Measurements from ENCODE around the gene TNFSF10.
"Not testable (repeated sequence)": the region's sequence is repeated elsewhere in the genome, so short reads cannot be mapped to it uniquely, and the experiment has no call there.

TNFSF10 gene

DNA sequence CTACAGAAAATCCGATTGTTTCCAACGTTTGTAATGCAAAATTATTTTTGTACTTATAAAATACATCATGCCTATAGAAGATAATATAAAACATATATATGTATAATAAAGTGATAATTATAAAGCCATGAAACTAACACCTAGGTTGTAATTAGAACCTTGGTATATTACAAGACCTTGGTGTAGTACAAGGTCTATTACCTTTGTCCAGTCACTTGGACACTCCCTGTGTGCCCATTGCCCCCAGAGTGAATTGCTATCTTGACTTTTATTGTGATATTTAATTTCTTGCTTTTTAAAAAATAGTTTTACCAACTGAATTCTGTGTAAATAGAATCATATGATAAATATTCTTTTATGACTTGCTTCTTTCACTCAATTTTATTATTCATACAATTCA, 20.7 kb upstream of the TNFSF10 start:
- DNase-seq, result no peak

DNA sequence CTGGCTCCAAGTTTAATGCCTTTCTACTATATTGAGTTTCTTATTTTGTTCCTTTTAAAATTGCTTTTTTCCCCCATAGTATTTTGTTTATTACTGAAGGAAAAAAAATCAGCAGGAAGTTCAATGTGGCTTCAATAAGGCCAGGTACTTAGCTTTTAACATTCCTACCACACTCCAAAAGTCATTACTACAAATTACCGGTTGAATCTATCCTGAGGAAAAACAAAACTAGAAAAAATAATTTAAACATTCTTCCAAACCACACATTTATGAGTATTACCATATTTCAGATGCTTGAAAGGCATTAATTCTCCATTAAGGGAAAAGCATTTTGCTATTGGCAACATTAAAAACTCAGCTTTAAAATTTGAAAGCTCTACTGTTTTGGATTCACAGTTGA, 20.2 kb upstream of the TNFSF10 start:
- DNase-seq, result no peak

- no peak for DNase-seq
These were observed 19.8 kb upstream of the TNFSF10 start for GRCh38 chr3:172542999-172543398.

DNA sequence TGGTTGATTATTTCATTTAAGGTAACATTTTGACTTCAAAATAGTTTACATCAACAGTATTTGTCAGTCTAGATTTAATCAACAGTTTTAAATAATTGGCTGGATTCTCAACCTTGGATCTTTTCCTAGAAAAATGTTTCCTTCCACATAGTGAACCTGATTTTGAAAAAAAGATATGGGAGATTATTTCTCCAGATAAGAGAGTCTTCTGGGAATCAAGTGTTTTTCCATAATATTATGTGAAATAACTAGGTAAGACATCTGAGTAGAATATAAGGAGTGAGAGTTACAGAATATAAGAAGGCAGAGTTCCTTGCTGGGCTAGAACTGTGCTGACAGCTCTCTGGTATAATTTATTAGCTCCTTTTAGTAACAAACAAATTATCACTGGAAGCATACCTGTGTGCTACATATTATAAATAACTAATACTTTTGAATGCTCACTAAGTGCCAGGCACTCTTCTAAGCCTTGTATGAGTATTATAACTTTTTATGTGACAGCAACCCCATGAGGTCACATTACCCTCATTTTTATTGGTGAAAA, 18.8 kb upstream of the TNFSF10 start:
- DNase-seq, result no peak

DNA sequence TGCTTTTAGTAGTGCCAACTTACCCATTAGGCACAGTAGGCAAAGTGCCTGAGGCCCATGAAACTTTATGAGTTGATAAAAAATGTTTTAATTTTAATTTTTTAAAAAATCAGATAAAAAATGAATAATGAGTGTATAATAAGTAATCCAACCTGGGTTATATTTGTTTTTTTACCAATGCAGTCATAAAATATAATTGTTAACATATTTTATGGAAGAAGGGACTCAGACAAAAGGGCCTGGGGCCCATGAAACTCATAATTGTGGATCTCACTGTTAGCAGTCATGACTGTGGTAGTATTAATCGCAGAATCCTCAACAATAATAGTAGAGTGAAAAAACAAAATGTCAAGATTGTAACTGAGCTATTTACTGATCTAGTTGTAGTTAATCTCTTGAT, 16.8 kb upstream of the TNFSF10 start:
- DNase-seq, result no peak

DNA sequence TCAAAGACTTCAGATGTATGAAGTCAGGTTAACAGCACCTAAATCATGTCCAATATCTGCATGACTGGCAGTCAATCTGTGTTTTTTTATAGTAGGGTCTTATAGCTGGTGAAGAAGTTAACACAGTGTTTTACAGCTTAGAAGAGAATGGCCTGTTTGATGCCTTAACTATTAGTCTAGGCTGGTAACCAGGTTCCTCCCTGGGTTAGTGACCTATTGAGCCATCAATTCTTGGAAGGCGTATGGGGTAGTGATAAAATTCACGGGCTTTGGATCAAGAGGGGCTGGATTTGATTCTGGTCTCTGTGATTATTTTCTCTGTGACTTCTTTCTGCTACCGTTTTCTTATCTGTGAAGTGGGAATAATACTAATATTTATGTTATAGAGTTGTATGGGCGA, 16.0 kb upstream of the TNFSF10 start:
- no peak for DNase-seq

DNA sequence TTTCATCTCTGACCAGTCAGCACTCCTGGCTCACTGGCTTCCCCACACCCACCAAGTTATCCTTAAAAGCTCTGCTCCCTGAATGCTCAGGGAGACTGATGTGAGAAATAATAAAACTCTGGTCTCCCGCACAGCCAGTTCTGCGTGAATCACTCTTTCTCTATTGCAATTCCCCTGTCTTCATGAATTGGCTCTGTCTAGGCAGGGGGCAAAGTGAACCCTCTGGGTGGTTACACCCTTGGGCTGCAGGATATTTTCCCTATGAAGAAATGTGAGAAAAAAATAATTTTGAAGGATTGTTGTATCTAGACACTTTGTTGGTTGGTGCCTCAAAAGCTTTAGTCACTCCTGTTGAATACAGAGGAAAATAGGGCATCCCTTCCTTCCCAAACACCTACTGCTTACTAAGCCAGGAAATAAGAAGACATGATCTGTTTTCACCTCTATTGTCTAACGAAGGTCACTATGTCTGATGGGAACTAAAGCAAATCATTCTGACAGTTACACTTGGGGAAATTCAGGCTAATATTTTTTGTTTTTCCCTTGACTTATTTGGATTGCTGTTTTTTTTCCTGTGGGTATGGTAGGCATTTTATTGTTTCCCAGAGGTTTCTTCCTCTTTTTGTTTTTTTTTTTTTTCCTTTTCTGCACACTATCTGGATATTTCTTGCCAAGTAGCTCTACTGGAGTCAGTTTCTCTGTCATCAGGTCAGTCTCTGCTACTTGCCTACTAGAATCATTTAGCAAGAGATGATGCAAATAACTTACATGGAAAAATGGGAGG, 15.3 kb upstream of the TNFSF10 start:
- no peak for DNase-seq

GRCh38 chr3:172537507-172538158, 14.4 kb upstream of the TNFSF10 start:
- no peak for DNase-seq

- no peak for DNase-seq
These were observed 13.8 kb upstream of the TNFSF10 start for GRCh38 chr3:172536993-172537419.

- DNase-seq, result no peak
These were observed 13.3 kb upstream of the TNFSF10 start for GRCh38 chr3:172536505-172536904.

DNA sequence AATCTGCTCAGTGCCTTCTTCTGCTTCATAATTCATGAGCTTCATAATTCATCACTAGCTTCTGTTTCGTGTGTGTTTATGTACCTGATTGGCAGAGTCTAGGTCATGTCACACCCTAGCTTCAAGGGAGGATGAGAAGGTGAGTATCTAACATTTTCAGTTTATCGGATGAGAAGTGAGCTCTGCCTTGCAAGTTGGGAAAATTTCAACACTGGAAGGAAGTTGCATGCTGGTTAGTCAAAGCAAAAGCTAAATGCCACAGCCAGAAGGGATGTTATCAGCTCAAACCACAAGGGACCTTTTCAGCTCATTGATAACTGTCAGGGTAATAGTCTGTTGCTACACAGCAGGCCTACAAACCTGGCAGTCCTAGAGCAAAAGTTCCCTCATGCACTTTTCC, 7.3 kb upstream of the TNFSF10 start:
- no peak for DNase-seq

DNA sequence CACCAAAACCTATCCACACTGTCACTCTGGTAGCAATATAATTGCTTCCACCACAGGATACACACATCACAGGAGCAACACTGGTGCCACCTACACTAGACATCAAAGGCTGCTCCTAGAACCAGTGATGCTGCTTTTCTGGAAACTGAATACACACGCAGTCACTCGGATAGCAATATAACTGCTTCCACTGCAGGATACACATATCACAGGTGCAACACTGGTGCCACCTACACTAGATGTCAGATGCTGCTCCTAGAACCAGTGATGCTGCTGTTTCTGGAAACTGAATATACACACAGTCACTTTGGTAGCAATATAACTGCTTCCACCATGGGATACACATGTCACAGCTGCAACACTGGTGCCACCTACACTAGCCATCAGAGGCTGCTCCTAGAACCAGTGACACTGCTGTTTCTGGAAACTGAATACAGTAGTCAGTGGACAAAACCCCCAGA, 6.9 kb upstream of the TNFSF10 start:
- no peak for DNase-seq

DNA sequence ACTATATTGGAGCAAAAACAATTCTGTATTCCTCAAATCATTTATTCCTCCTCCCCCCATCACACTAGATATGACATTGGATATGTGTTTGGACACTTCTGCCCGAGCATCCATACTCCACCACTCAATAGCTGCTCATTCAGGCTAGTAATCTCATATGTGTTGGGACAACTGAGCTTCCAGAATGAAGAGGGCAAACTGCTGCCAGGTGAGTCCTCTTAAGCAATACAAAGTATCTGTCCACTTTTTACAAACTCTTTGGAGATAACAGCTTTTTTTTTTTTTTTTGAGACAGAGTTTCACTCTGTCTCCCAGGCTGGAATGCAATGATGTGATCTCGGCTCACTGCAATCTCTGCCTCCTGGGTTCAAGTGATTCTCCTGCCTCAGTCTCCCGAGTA, 5.4 kb upstream of the TNFSF10 start:
- DNase-seq, result no peak

DNA sequence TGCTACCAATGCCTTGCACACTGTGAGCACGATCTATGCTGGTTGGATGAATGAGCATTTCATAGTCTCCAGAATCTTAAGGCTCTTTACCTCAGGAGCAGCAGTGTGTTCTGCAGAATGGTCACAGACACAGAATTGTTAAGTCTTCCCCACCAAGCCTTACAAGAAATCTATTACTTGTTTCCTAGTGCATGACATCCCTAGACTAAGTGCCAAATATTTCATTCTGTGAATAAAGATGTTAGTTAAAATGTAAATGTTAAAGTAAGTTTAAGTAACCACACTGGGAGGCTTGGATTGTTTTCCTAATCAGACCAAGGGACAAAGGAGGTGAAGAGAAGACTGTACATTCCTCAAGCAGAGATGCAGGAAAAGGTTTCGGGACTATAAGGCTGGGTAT, 4.1 kb upstream of the TNFSF10 start:
- DNase-seq, result no peak

GRCh38 chr3:172525116-172525613, 1.9 kb upstream of the TNFSF10 start:
- no peak for DNase-seq

GRCh38 chr3:172524611-172525010, 1.4 kb upstream of the TNFSF10 start:
- DNase-seq, result no peak

GRCh38 chr3:172521837-172522726, 1.1 kb downstream of the TNFSF10 start:
- DNase-seq, result not testable (repeated sequence)

- DNase-seq, result no peak
These were observed 2.9 kb downstream of the TNFSF10 start for GRCh38 chr3:172520301-172520831.

GRCh38 chr3:172519740-172520139, 3.5 kb downstream of the TNFSF10 start:
- no peak for DNase-seq

- no peak for DNase-seq
These were observed 4.1 kb downstream of the TNFSF10 start for GRCh38 chr3:172518929-172519640.

DNA sequence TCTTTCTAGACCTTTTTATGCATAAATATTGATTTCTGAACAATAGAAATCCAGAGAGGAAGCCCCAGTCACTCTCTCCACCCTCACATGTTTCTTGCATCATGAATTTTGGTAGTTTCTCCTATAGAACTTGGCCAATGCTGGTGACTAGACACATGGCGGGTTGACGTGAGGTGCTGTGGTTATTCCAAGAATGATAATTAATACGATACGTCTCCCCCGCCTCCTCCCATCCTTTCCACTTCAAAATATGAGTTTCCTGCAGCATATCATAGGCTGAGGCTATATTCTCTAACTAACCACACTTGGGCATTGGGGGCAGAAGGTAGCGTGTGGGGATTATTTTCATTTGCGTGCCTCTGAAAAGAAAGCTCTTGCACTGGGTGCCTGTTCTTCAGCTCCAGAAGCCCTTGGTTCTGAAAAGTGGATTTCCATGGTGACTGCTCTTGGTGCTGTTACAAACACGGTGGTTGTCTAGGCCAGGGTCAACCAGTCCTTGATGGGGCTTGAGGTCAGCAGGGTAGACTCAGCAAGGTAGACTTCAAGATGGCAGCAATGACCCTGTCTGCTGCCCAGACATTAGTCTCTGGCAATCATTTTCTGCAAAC, 5.3 kb downstream of the TNFSF10 start:
- DNase-seq, result no peak

Measured in cerebellar nuclear complex (tissue), 1 donor.